ENCODE measurements around the gene LIF. TPM values are rescaled to one million over a fixed set of nuclear protein-coding genes. Genes with fewer than 3 reads are reported as not detected.

LIF gene
- total RNA-seq, 2 donors from 2014 or later = 0.31 to 0.77 TPM

GRCh38 chr22:30287648-30288418 lies 41.3 kb upstream of the LIF start:
- H3K27ac Mint-ChIP-seq = peak overlapping the region; percentile 93
- no peaks in the 10 kb centered on the region for H3K9me3 ChIP-seq (ENCODE audit: control insufficient read depth, low read length)

GRCh38 chr22:30286813-30287647 lies 40.5 kb upstream of the LIF start:
- Mint-ChIP-seq H3K9me3 (no peaks in the 10 kb centered on the region), H3K27ac (no peak overlapping the region), H3K4me3 (no peak overlapping the region), H3K27me3 (ENCODE audit: insufficient read depth) (no peaks in the 10 kb centered on the region), H3K4me1 (peaks cover 10% of the 10 kb centered on the region), H3K36me3 (ENCODE audit: low read depth) (peaks cover 1% of the 10 kb centered on the region)
- WGBS, 2 experiments (ENCODE audit: insufficient coverage in 1 of 2, insufficient read length in 1 of 2) = 70 to 77% methylated on average over 22 to 31 of the region's 31 CpGs
- H3K27ac ChIP-seq (ENCODE audit: low read depth, low read length) = no peak overlapping the region
- peak; percentile 97 for TF ChIP-seq CTCF (conservative IDR thresholded peaks at IDR 0.05)
- peaks cover 7% of the 10 kb centered on the region for H3K36me3 ChIP-seq (ENCODE audit: control insufficient read depth, insufficient read depth, low read length)
- DNase-seq = peak; percentile 97
- H3K4me3 ChIP-seq (ENCODE audit: low read length) = no peak overlapping the region
- H3K9ac ChIP-seq (ENCODE audit: extremely low read depth, low read length, poor library complexity, severe bottlenecking) = no peak overlapping the region
- H3K27me3 ChIP-seq (ENCODE audit: control insufficient read depth, insufficient read depth, low read length, poor library complexity, severe bottlenecking) = no peaks in the 10 kb centered on the region
- H3K9me3 ChIP-seq (ENCODE audit: control insufficient read depth, low read length) = no peaks in the 10 kb centered on the region
- peaks cover 10% of the 10 kb centered on the region for H3K4me1 ChIP-seq (ENCODE audit: control insufficient read depth, insufficient read depth, low read length)

More at GRCh38 chr22:30287648-30288418, 41.3 kb upstream of the LIF start:
- Histone ChIP-seq H3K27me3 (ENCODE audit: control insufficient read depth, insufficient read depth, low read length, poor library complexity, severe bottlenecking) (no peaks in the 10 kb centered on the region), H3K4me3 (ENCODE audit: low read length) (peak overlapping the region; percentile 86), H3K4me1 (ENCODE audit: control insufficient read depth, insufficient read depth, low read length) (peaks cover 10% of the 10 kb centered on the region), H3K36me3 (ENCODE audit: control insufficient read depth, insufficient read depth, low read length) (peaks cover 12% of the 10 kb centered on the region), H3K27ac (ENCODE audit: low read depth, low read length) (no peak overlapping the region), H3K9ac (ENCODE audit: extremely low read depth, low read length, poor library complexity, severe bottlenecking) (peak overlapping the region; percentile 59)
- Mint-ChIP-seq H3K36me3 (ENCODE audit: low read depth) (peaks cover 5% of the 10 kb centered on the region), H3K9me3 (no peaks in the 10 kb centered on the region), H3K4me1 (peaks cover 10% of the 10 kb centered on the region), H3K4me3 (peak overlapping the region; percentile 63), H3K27me3 (ENCODE audit: insufficient read depth) (no peaks in the 10 kb centered on the region)
- TF ChIP-seq CTCF (conservative IDR thresholded peaks at IDR 0.05) = peak; percentile 80
- peak; percentile 96 for DNase-seq
- 30 to 34% methylated on average over 5 of the region's 5 CpGs for WGBS, 2 experiments (ENCODE audit: insufficient coverage in 1 of 2, insufficient read length in 1 of 2)

- Histone ChIP-seq H3K36me3 (ENCODE audit: control insufficient read depth, insufficient read depth, low read length) (peaks cover 2% of the 10 kb centered on the region), H3K27me3 (ENCODE audit: control insufficient read depth, insufficient read depth, low read length, poor library complexity, severe bottlenecking) (no peaks in the 10 kb centered on the region), H3K9ac (ENCODE audit: extremely low read depth, low read length, poor library complexity, severe bottlenecking) (no peak overlapping the region), H3K4me1 (ENCODE audit: control insufficient read depth, insufficient read depth, low read length) (peaks cover 10% of the 10 kb centered on the region), H3K4me3 (ENCODE audit: low read length) (no peak overlapping the region), H3K27ac (ENCODE audit: low read depth, low read length) (no peak overlapping the region), H3K9me3 (ENCODE audit: control insufficient read depth, low read length) (no peaks in the 10 kb centered on the region)
- Mint-ChIP-seq H3K4me1 (peaks cover 10% of the 10 kb centered on the region), H3K9me3 (no peaks in the 10 kb centered on the region), H3K27ac (no peak overlapping the region), H3K27me3 (ENCODE audit: insufficient read depth) (no peaks in the 10 kb centered on the region), H3K4me3 (no peak overlapping the region), H3K36me3 (ENCODE audit: low read depth) (peaks cover 1% of the 10 kb centered on the region)
- 86 to 89% methylated on average over 5 of the region's 5 CpGs for WGBS, 2 experiments (ENCODE audit: insufficient coverage in 1 of 2, insufficient read length in 1 of 2)
- no peak for DNase-seq
- TF ChIP-seq CTCF (conservative IDR thresholded peaks at IDR 0.05) = no peak
Observed at GRCh38 chr22:30286331-30286730, 39.8 kb upstream of the LIF start.

Measured in endodermal cell (in vitro differentiated cells).